ENCODE measurements around the gene CCT5.

DNA sequence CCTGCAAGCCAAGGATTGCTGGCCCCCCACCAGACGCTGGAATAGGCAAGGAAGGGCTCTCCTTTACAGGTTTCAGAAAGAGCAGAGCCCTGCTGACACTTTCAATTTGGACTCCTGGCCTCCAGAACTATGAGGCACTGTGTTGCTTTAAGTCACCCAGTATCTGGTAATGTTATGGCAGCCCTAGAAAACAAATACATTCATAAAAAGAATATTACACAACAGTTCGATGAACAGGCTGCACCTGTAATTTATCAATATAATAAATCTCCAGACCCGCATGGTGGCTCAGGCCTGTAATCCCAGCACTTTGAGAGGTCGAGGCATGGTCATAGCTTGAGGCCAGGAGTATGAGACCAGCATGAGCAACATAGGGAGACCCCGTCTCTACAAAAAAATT lies 50.2 kb downstream of the CCT5 start:
- TF ChIP-seq TP53 (CRISPR knock-in tag; IDR thresholded peaks at IDR 0.05) = no peak
- TF ChIP-seq, protein P1, sequence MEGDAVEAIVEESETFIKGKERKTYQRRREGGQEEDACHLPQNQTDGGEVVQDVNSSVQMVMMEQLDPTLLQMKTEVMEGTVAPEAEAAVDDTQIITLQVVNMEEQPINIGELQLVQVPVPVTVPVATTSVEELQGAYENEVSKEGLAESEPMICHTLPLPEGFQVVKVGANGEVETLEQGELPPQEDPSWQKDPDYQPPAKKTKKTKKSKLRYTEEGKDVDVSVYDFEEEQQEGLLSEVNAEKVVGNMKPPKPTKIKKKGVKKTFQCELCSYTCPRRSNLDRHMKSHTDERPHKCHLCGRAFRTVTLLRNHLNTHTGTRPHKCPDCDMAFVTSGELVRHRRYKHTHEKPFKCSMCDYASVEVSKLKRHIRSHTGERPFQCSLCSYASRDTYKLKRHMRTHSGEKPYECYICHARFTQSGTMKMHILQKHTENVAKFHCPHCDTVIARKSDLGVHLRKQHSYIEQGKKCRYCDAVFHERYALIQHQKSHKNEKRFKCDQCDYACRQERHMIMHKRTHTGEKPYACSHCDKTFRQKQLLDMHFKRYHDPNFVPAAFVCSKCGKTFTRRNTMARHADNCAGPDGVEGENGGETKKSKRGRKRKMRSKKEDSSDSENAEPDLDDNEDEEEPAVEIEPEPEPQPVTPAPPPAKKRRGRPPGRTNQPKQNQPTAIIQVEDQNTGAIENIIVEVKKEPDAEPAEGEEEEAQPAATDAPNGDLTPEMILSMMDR (IDR thresholded peaks at IDR 0.05) = no peak
- TF ChIP-seq, protein P2, sequence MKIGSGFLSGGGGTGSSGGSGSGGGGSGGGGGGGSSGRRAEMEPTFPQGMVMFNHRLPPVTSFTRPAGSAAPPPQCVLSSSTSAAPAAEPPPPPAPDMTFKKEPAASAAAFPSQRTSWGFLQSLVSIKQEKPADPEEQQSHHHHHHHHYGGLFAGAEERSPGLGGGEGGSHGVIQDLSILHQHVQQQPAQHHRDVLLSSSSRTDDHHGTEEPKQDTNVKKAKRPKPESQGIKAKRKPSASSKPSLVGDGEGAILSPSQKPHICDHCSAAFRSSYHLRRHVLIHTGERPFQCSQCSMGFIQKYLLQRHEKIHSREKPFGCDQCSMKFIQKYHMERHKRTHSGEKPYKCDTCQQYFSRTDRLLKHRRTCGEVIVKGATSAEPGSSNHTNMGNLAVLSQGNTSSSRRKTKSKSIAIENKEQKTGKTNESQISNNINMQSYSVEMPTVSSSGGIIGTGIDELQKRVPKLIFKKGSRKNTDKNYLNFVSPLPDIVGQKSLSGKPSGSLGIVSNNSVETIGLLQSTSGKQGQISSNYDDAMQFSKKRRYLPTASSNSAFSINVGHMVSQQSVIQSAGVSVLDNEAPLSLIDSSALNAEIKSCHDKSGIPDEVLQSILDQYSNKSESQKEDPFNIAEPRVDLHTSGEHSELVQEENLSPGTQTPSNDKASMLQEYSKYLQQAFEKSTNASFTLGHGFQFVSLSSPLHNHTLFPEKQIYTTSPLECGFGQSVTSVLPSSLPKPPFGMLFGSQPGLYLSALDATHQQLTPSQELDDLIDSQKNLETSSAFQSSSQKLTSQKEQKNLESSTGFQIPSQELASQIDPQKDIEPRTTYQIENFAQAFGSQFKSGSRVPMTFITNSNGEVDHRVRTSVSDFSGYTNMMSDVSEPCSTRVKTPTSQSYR (CRISPR knock-in tag; IDR thresholded peaks at IDR 0.05) = no peak
- no peak for TF ChIP-seq ZNF512 (CRISPR knock-in tag; IDR thresholded peaks at IDR 0.05; ENCODE audit: borderline replicate concordance)
- no peak for TF ChIP-seq FOXK1 (CRISPR knock-in tag; IDR thresholded peaks at IDR 0.05)
- TF ChIP-seq NFYB (CRISPR knock-in tag; conservative IDR thresholded peaks at IDR 0.05; ENCODE audit: low read depth) = no peak
- TF ChIP-seq JUN (CRISPR knock-in tag; IDR thresholded peaks at IDR 0.05) = no peak
- TF ChIP-seq, protein P3, sequence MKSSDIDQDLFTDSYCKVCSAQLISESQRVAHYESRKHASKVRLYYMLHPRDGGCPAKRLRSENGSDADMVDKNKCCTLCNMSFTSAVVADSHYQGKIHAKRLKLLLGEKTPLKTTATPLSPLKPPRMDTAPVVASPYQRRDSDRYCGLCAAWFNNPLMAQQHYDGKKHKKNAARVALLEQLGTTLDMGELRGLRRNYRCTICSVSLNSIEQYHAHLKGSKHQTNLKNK (CRISPR knock-in tag; IDR thresholded peaks at IDR 0.05) = no peak
- no peak for TF ChIP-seq CREB1 (CRISPR knock-in tag; IDR thresholded peaks at IDR 0.05)
- TF ChIP-seq, protein P4, sequence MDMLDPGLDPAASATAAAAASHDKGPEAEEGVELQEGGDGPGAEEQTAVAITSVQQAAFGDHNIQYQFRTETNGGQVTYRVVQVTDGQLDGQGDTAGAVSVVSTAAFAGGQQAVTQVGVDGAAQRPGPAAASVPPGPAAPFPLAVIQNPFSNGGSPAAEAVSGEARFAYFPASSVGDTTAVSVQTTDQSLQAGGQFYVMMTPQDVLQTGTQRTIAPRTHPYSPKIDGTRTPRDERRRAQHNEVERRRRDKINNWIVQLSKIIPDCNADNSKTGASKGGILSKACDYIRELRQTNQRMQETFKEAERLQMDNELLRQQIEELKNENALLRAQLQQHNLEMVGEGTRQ (CRISPR knock-in tag; IDR thresholded peaks at IDR 0.05) = no peak
- TF ChIP-seq ZNF219 (CRISPR knock-in tag; IDR thresholded peaks at IDR 0.05; ENCODE audit: borderline replicate concordance) = no peak

All from WTC11 (cell line).